Loucy (cell line): ENCODE results near the gene TMPRSS6.

ENCODE experiments used
- EZH2phosphoT487 ChIP-seq: fragments of 200-600 bp; IDR thresholded peaks from 2 replicates; pipeline ENCODE4 v1.6.1; 2018; ENCODE audit warnings: antibody characterized with exemption, mild to moderate bottlenecking, moderate library complexity, borderline replicate concordance
- TF ChIP-seq, protein P1 (sequence below): fragments of 200-600 bp; sonication (generic); conservative IDR thresholded peaks from 2 replicates; pipeline ENCODE4 v1.5.1; 2014; ENCODE audit warnings: mild to moderate bottlenecking, antibody characterized with exemption, low read length

DNA sequence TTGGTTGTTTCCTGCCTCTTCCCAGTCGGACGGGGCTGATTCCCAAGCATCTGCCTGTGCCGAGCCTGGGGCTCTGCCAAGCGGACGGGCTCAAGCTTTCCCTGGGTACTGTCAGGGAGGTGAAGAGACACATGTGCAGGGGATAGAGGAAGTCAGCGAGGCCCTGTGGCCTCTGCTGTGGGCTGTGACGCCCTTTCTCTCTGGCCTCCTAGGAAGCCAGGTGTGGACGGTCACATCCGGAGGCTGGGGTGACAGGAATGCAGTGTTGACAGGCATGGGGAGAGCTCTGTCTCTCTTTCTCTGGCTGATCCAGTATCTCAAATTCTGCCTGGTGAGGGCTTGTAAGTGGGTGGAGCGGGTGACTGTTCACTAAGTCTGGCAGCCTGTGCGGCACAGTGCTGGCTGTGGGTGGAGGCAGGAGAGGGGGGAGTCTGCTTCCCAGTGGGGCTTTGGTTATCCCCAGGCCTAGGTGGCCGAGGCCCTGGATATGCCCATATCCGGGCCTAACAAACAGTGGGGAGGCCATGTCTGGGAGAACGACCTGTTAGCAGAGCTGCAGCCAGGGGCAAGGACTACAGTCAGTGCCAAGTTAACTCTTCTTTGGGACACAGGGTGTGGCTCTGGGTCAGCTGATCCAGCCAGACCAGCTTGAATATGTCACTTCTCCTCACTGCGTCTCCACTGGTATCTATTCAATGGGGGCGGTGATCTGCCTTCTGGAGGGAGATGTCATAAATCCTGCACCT lies 56.0 kb downstream of the TMPRSS6 start:
- TF ChIP-seq, protein P1, sequence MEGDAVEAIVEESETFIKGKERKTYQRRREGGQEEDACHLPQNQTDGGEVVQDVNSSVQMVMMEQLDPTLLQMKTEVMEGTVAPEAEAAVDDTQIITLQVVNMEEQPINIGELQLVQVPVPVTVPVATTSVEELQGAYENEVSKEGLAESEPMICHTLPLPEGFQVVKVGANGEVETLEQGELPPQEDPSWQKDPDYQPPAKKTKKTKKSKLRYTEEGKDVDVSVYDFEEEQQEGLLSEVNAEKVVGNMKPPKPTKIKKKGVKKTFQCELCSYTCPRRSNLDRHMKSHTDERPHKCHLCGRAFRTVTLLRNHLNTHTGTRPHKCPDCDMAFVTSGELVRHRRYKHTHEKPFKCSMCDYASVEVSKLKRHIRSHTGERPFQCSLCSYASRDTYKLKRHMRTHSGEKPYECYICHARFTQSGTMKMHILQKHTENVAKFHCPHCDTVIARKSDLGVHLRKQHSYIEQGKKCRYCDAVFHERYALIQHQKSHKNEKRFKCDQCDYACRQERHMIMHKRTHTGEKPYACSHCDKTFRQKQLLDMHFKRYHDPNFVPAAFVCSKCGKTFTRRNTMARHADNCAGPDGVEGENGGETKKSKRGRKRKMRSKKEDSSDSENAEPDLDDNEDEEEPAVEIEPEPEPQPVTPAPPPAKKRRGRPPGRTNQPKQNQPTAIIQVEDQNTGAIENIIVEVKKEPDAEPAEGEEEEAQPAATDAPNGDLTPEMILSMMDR: no peak
- TF ChIP-seq EZH2phosphoT487: no peak
